Amygdala (tissue), 56 donors: ENCODE data around the gene BTBD2.

Experiments used
- DNase-seq, 56 donors: peaks; one replicate each; lab custom pipeline; 2025; lab: John Stamatoyannopoulos, UW

BTBD2 gene

DNA sequence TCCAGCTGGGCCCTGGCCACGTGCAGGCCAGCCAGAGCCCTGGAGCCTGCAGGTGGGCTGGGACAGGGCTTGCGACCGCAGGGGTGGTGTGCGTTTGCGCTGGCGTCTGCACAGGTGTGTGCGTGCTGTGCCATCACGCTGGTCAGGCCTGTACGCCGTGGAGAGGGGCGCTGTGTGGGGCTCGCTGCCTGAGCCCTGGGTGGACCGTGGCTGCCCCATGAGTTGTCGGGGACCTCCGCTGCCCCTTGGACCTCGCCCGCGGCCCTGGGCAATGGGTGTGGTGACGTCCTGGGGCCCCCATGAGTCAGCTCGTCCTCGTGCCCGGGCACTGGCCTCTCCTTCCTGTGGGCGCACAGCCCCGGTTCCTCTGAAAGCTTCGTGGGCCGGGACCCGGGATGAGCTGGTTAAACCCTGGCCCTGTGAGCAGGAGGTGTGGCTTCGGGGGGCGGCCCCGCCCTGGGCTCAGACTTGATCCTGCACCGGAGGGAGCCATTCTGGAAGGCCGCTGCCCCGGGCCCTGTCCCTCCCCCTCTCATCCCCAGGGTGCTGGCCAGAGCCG, 67.8 kb downstream of the BTBD2 start:
- DNase-seq: no peak

DNA sequence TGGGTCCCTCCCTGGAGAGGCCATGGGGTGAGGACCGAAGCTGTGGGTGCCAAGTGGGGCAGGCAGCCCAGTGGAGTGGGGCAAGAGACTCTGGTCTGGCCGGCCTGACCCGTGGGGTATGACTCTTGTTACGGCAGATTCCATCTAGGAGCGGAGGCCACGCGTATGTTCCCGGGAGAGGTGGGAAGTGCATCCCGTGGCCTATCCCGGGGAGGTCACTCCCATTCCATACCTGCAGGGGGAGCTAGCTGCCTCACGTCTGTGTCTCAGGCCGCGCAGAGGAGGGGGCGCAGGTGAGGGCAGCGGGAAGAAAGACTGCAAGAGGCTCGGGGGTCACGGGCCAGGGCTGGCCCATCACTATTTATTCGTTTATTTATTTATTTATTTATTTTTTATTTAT, 69.6 kb downstream of the BTBD2 start:
- peak in 2 of 56 donors; percentile 18 to 30 for DNase-seq

DNA sequence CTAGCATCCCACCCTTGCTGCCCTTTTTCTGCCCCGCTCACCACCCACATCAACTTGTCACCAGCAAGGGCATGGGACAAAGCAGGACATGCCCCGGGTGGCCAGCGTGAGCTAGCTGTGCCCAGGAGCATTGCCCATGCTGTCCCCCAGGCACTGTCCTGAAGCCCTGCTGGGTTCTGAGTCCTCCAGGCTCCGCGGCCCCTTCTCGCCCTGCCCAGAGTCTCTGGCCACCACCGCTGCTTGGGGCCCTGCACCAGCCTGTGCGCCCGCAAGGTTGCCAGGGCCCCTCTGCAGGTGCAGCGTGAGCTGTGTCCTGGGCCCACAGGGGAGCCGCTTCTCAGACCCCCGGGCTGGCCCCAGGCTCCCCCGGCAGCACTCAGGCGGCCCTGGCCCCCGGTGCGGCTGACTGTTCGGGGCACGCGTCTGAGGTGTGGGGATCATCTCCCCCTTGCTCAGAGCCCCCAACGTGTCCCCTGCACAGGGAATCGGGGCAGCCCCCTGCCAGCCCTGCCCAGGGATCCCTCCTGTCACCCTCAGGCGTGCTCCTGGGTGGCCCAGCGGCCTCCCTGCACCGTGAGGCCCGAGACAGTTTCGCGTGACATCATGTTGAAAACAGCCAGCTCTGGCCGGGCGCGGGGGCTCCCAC, 70.5 kb downstream of the BTBD2 start:
- no peak for DNase-seq

- peak in 1 of 56 donors; percentile 8 for DNase-seq
Measured at GRCh38 chr19:1944088-1944915, 71.2 kb downstream of the BTBD2 start.

- no peak for DNase-seq
Measured at GRCh38 chr19:1943661-1944087, 71.8 kb downstream of the BTBD2 start.

- DNase-seq: peak in 1 of 56 donors; percentile 32
Measured at GRCh38 chr19:1942934-1943555, 72.5 kb downstream of the BTBD2 start.

GRCh38 chr19:1942078-1942933, 73.2 kb downstream of the BTBD2 start:
- DNase-seq: peak in 33 of 56 donors; percentile 19 to 65 (median 38)

DNA sequence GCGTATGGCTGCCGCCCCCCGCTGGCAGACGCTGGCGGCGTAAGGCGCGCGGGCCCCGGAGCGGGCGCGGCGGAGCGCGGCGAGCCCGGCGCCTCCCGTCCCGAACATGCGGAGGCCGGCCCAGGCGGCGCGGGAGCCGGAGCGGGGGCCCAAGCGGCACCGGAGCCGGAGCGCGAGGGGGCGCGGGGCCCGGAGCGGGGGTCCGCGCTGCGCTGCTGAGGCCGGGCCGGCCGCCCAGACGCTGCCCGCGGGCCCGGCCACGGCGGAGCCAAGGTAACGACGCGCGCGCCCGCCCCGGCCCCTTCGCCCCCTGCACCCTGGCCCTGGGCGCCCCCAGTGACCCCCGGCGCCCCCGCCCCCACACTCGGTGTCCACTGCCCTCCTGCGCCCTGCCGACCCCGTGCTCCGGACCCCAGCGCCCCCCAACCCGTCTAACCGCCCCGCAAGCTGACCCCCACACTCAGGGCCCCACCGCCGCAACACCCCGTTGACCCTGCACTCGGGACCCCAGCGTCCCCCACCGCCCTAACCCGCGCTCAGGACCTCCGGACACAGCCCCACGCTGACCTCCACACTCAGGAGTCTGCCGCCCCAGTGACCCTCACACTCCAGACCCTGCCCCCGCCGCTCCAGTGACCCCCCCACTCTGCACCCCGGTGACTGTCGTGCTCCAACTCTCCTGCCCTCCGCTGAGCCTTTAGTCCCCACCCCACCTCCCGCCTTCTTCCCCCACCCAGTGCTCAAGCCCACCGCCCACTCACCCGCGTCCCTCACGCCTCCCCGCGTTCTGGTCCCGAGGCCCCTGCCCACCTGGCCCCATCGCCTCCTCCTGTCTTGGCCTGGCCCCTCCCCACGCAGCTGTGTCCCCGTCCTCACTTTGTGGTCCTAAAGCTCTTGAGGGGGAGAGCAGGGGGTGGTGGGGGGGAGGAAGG, 74.1 kb downstream of the BTBD2 start, which contains the start of gene CSNK1G2:
CSNK1G2 (plus strand) TSS at position 27 of the 932 bp plus-strand sequence. CDS start 28,601 bp downstream, outside the sequence.
- DNase-seq: peak in 3 of 56 donors; percentile 1 to 65 (median 46)

DNA sequence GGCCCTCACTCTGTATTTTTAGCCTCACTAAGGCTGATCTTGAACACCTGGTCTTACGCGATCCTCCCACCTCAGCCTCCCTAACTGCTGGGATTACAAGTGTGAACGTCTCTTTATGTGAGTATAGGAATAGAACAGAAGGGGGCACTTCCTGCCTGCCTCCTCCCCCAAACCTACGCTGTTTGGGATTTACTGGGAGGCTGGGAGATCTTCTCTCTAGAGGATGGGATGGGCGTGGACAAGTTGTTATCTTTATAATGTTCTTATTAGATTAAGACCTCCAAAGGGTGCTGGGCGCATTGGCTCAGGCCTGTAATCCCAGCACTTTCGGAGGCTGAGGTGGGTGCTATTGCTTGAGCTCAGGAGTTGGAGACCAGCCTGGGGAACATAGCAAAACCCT, 77.4 kb downstream of the BTBD2 start:
- DNase-seq: no peak

GRCh38 chr19:1936916-1937610, 78.5 kb downstream of the BTBD2 start:
- DNase-seq: no peak

DNA sequence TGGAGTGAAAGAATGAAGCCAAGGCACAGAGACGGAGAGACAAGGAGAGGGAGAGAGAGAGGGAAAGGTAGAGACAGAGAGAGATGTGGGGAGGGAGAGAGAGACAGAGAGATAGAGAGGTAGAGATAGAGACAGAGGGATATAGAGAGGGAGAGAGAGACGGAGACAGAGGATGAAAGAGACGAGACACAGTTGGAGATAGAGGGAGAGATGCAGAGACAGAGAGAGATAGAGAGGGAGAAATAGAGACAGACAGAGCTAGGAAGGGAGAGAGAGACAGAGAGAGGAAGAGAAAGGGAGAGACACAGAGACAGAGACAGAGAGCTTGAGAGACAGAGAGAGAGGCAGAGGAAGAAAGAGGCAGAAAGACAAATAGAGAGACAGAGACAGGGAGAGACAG, 79.1 kb downstream of the BTBD2 start:
- no peak for DNase-seq

GRCh38 chr19:1935484-1936208, 79.9 kb downstream of the BTBD2 start:
- DNase-seq: peak in 28 of 56 donors; percentile 13 to 81 (median 42)
